ENCODE data around the gene PLEKHH1. TPM values are rescaled to one million over a fixed set of nuclear protein-coding genes. Genes with fewer than 3 reads are reported as not detected.
"Not testable (repeated sequence)": the region's sequence is repeated elsewhere in the genome, so short reads cannot be mapped to it uniquely, and the experiment has no call there.

Gene PLEKHH1
- total RNA-seq, 2 experiments from 2014 or later, result 2.4 to 3.3 TPM

DNA sequence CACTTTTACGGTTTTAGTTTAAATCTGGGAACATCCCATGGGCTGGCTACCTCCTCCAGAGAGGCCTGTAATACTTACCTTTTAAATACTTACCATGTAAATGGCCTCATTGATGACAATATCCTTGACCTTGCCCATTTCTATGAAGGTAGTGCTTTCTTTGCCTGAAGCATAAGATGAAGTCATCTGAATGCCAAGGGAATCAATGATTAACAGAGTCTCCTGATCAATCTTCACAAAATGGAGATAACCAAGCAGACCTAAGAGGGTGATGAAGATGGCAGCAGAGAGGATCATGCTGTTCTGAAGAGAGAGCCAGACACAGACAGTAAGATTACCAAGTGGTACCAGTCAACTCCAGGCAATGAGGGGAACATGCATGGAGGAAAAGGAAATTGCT lies 60.6 kb downstream of the PLEKHH1 start:
- H3K4me1 Mint-ChIP-seq, result peaks cover 28% of the 10 kb centered on the region
- not testable (repeated sequence) for DNase-seq, H3K9me3 Mint-ChIP-seq, H3K4me3 Mint-ChIP-seq, H3K27me3 Mint-ChIP-seq, H3K27ac Mint-ChIP-seq
- peaks cover 11% of the 10 kb centered on the region for H3K36me3 Mint-ChIP-seq

DNA sequence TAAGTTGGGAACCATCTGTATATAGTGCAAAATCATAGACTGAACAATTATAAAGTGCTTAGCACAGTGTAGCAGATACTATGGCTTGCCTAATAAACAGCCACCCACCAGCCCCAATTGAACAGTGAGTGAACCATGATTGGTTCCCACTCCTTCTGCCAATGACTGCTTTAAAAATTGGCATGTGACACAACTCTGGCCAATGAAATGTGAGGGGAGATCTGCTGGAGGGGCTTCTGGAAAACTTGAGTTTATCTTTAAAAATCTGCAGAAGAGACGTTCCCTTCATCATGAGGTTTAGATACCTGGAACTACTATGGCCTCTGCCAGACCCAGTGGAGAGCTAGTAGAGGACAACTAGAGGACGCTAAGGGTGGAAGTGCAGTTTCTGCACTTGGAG lies 62.3 kb downstream of the PLEKHH1 start:
- H3K4me1 Mint-ChIP-seq, result peaks cover 37% of the 10 kb centered on the region

DNA sequence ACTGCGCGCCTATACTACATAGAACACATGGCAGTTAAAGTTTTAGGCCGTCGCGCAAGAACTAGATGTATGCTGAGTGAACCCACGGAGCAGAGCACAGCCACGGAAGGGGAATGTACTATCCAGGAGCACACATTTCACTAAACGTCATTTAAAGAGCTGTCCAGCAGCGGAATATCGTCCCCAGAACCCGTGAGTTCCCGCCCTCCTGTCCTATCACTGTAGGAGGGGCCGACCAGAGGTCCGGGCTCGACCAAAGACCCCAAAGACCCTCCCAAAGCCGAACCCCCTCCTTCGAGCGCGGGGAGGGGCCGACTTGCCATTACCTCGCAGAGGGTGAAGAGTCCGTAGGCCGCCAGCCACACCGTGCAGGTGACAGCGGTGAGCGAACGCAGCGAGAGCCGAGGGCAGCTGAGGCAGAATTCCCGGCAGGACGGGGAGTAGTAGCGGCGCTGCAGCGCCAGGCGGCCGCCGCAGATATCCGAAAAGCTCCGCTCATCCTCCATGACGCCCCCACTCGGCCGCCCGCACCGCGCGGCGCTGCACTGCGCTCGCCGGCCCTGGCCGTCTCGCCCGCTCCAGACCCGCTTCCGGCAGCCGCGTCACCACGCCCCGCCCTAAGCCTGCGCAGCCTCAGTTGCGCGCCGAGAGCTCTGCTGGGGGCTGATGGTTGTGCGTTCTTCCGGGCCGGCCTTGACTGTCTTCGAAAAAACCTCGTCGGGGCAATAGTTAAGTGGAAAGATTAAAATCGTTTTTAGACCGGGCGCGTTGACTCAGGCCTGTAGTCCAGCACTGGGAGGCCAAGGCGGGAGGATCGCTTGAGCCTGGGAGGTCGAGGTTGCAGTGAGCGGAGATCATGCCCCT lies 66.8 kb downstream of the PLEKHH1 start, which contains the start of gene PIGH:
TSS of gene PIGH (minus strand) at position 571 of the 864 bp plus-strand sequence. CDS start at position 506, 65 bp downstream.
- H3K4me1 Mint-ChIP-seq, result peaks cover 43% of the 10 kb centered on the region
- H3K27me3 Mint-ChIP-seq, result no peaks in the 10 kb centered on the region
- peaks cover 2% of the 10 kb centered on the region for H3K9me3 Mint-ChIP-seq
- DNase-seq, result peak; percentile 97
- peak within 1 kb of the TSS; percentile 90 for H3K27ac Mint-ChIP-seq
- peaks cover 8% of the 10 kb centered on the region for H3K36me3 Mint-ChIP-seq
- peak within 1 kb of the TSS; percentile 86 for H3K4me3 Mint-ChIP-seq

More for the DNA sequence above, 62.3 kb downstream of the PLEKHH1 start:
- Mint-ChIP-seq H3K9me3 (no peaks in the 10 kb centered on the region), H3K27ac (no peak overlapping the region), H3K27me3 (no peaks in the 10 kb centered on the region), H3K36me3 (peaks cover 11% of the 10 kb centered on the region), H3K4me3 (no peak overlapping the region)
- DNase-seq, result no peak

DNA sequence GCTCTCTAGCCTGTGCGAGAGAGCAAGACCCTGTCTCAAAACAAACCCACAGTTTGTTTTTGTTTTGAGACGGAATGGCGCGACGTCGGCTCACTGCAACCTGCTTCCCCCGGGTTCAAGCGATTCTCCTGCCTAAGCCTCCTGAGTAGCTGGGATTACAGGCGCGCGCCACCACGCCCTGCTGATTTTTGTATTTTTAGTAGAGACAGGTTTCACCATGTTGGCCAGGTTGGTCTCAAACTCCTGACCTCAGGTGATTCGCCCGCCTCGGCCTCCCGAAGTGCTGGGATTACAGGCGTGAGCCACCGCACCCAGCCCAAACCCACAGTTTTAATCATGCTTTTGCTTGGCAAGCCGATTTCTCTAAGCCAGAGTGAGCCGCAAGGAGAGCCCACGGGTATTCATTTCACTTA lies 67.5 kb downstream of the PLEKHH1 start:
- H3K4me1 Mint-ChIP-seq, result peaks cover 39% of the 10 kb centered on the region
- not testable (repeated sequence) for H3K36me3 Mint-ChIP-seq, H3K27me3 Mint-ChIP-seq

DNA sequence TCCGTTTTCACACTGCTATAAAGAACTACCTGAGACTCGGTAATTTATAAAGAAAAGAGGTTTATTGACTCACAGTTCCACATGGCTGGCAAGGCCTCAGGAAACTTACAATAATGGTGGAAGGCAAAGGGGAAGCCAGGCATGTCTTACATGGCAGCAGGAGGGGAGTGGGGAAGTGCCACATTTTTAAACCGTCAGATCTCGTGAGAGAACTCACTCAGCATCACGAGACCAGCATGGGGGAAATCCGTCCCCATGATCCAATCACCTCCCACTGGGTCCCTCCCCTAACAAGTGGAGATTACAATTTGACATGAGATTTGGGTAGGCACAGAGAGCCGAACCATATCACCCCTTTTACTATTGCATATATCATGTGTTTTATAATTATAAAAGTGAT lies 69.0 kb downstream of the PLEKHH1 start:
- H3K9me3 Mint-ChIP-seq, result peaks cover 2% of the 10 kb centered on the region
- no peak for DNase-seq
- H3K36me3 Mint-ChIP-seq, result no peaks in the 10 kb centered on the region
- no peak overlapping the region for H3K4me3 Mint-ChIP-seq
- no peaks in the 10 kb centered on the region for H3K27me3 Mint-ChIP-seq
- H3K4me1 Mint-ChIP-seq, result peaks cover 31% of the 10 kb centered on the region
- no peak overlapping the region for H3K27ac Mint-ChIP-seq

More for the DNA sequence above, 67.5 kb downstream of the PLEKHH1 start:
- not testable (repeated sequence) for H3K9me3 Mint-ChIP-seq, DNase-seq
- Mint-ChIP-seq H3K27ac (peak overlapping the region; percentile 90), H3K4me3 (peak overlapping the region; percentile 86)

DNA sequence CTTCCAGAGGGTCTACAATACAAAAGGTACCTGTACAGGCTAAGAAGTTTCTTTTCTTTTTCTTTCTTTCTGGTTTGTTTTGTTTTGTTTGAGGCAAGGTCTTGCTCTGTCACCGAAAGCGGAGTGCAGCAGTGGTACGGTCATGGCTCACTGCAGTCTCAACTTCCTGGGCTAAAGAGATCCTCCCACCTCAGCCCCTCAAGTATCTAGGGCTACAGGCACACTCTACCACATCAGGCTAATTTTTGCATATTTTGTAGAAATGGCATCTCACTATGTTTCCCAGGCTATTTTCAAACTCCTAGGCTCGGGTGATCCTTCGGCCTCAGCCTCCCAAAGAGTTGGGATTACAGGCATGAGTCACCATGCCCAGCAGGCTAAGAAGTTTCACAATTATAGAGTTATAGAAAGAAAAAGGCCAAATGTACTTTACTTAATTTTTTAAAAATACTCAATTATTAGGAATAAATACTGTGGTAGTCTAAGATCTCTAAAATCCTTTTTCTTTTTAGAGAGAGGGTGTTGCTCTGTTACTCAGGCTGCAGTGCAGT lies 70.0 kb downstream of the PLEKHH1 start:
- Mint-ChIP-seq H3K4me1 (peaks cover 22% of the 10 kb centered on the region), H3K36me3 (no peaks in the 10 kb centered on the region), H3K4me3 (no peak overlapping the region), H3K27me3 (no peaks in the 10 kb centered on the region), H3K27ac (no peak overlapping the region), H3K9me3 (peaks cover 2% of the 10 kb centered on the region)
- DNase-seq, result no peak

DNA sequence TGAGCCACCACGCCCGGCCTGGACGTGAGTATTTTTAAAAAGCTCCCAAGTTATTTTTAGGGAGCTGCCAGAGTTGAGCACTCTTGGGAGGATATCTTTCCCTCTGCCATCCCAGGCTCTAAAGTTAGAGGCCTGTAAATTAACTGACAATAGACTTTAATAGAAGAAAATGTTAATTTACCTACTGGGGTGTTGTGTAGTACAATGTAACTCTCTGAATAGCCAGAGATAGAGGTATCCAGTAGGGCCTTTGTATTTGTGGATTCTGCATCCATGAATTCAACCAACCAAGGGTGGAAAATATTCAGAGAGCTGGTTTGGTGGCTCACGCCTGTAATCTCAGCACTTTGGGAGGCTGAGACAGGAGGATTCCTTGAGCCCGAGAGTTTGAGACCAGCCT lies 74.6 kb downstream of the PLEKHH1 start:
- Mint-ChIP-seq H3K9me3 (no peaks in the 10 kb centered on the region), H3K27me3 (peaks cover 3% of the 10 kb centered on the region), H3K27ac (no peak overlapping the region), H3K4me3 (no peak overlapping the region), H3K4me1 (peaks cover 7% of the 10 kb centered on the region), H3K36me3 (no peaks in the 10 kb centered on the region)
- DNase-seq, result no peak

DNA sequence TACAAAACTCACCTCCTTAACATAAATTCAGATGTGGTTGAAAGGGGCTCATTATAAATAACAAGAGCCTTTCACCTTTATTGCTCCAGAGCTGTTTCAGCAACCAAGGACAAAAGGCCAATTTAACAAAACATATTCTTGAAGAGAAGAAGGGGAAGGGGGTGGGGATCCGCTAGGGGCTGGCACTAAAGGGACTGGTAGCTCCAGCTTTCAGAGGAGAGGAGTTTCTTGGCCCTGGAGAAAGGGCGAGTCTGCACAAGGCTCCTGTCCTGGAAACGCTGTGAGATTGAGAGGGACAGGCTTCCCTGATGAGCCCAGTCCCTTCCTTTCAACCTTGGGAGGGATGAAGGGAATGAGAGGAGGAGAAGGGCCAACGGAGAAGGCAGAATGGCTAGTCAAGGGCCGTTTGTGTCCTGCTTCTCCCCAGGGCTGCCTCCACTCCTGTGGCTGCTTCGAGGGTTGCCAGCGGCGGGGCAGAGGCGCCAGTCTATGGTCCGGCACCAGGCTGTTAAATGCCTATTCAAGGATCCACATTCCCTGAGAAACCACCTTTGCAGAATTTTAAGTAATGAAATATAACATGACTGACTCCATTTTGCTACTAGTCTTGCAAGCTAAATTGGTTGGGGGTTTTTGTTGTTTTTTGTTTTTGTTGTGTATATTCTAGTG lies 76.7 kb downstream of the PLEKHH1 start:
- no peaks in the 10 kb centered on the region for H3K36me3 Mint-ChIP-seq
- H3K27ac Mint-ChIP-seq, result no peak overlapping the region
- H3K27me3 Mint-ChIP-seq, result peaks cover 3% of the 10 kb centered on the region
- H3K9me3 Mint-ChIP-seq, result no peaks in the 10 kb centered on the region
- peaks cover 7% of the 10 kb centered on the region for H3K4me1 Mint-ChIP-seq
- H3K4me3 Mint-ChIP-seq, result no peak overlapping the region
- DNase-seq, result no peak

DNA sequence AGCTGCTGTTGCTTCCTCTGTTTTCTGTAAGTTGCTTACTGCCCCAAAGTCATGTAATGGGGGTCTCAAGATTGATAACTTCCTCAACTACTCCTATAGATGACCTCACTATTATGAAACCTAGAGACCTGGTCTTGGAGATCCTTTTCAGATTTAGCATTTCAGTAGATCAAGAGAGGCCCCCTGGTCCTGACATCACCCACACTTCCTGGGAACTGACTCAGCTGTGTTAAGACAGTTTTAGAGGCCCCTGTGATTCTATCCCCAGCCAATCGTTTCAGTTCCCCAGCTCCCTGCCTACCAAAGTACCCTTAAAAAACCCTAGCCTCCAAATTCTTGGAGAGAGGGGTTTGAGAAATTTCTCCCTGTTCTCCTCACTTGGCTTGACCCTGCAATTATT lies 77.4 kb downstream of the PLEKHH1 start:
- no peak for DNase-seq
- H3K27ac Mint-ChIP-seq, result no peak overlapping the region
- H3K36me3 Mint-ChIP-seq, result no peaks in the 10 kb centered on the region

DNA sequence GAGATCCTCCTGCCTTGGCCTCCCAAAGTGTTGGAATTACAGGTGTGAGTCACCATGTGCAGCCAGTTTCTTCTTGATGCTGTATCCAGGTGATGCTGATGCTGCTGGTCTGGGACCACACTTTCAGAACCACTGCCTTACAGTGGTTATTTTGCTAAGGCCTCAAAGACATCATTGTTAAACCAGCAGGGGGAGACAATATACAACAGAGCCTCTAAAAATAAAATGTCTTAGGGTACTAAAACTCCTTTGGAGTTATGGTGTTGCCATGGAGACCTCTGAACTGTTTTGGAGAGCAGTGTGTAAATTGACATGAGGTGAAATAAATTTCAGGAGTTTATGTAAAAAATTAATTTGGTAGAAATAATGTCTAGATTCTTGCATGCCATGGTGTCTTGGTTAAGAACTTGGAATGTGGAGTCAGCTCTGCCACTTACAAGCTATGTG lies 85.5 kb downstream of the PLEKHH1 start:
- Mint-ChIP-seq H3K4me3 (peak overlapping the region; percentile 53), H3K4me1 (peaks cover 37% of the 10 kb centered on the region), H3K36me3 (no peaks in the 10 kb centered on the region), H3K9me3 (no peaks in the 10 kb centered on the region), H3K27me3 (peaks cover 16% of the 10 kb centered on the region), H3K27ac (peak overlapping the region; percentile 32)
- peak; percentile 10 for DNase-seq

More for the DNA sequence above, 77.4 kb downstream of the PLEKHH1 start:
- H3K9me3 Mint-ChIP-seq, result no peaks in the 10 kb centered on the region
- peaks cover 3% of the 10 kb centered on the region for H3K27me3 Mint-ChIP-seq
- H3K4me1 Mint-ChIP-seq, result peaks cover 7% of the 10 kb centered on the region
- H3K4me3 Mint-ChIP-seq, result no peak overlapping the region

DNA sequence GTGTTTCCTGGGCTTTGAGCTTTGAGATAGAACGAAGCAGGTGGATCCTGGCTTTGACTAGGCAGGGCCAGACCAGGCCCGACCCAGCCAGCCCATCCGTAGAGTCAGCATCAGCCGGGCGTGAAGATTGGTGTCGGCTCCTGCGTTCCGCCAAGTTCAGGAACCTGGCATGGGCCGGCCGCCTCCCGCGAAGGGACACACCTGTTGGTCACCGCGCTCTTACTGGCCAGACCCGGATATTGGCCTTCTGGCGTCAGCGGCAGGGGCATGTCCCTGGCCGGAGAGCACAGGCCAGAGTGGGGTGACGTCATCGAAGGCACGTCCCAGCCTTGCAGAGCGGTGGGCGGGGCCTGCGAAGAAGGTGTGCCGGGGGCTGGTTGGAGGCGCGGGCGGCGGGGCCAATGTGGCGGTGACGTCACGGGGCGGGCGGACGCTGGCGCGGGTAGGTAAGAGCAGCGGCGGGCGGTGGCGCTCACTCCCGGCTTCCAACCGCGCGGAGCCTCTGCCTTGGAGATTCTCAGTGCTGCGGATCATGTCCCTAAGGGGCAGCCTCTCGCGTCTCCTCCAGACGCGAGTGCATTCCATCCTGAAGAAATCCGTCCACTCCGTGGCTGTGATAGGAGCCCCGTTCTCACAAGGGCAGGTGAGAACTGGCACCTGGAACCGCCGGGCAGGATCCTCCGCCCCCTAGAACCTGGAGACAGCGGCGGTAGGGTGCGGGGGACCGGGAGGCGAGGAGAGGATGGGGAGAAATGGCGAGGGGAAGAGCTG lies 86.5 kb downstream of the PLEKHH1 start, which contains the start of gene ARG2:
TSS of gene ARG2 (plus strand) at position 475 of the 771 bp plus-strand sequence. CDS start at position 533, 58 bp downstream.
- Mint-ChIP-seq H3K9me3 (no peaks in the 10 kb centered on the region), H3K4me3 (peak within 1 kb of the TSS; percentile 83), H3K36me3 (peaks cover 3% of the 10 kb centered on the region), H3K27me3 (peaks cover 16% of the 10 kb centered on the region), H3K27ac (peak within 1 kb of the TSS; percentile 34), H3K4me1 (peaks cover 37% of the 10 kb centered on the region)
- DNase-seq, result peak; percentile 97

DNA sequence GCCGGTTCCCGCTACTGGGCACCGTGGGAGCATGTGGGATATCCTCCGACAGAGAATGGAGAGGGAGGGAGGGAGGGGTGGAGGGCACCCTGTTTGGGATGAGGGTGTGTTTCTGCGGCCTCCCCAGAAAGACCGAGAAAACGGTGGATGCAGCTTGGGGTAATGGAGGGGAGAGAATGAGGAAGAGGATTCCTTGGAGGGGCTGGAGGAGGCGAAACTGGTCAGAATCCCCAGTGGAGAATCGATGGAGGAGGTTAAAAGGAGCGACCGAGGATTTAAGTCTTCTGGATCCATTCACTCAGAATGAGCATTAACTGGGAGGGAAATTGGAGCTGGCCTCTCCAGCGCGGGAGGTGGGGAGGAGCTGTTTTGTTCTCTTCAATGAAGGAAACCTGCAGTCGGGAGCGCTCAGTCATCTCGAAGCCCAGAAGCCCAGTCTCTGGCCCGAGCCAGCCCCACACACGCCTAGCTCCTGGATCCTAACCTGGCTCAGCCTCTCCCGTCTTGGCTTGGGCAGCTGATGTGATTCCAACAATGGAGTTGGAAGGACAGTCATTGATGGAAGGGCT lies 87.2 kb downstream of the PLEKHH1 start:
- Mint-ChIP-seq H3K4me1 (peaks cover 37% of the 10 kb centered on the region), H3K27ac (no peak overlapping the region), H3K27me3 (peaks cover 16% of the 10 kb centered on the region), H3K36me3 (peaks cover 3% of the 10 kb centered on the region), H3K9me3 (no peaks in the 10 kb centered on the region), H3K4me3 (peak overlapping the region; percentile 83)
- peak; percentile 14 for DNase-seq

DNA sequence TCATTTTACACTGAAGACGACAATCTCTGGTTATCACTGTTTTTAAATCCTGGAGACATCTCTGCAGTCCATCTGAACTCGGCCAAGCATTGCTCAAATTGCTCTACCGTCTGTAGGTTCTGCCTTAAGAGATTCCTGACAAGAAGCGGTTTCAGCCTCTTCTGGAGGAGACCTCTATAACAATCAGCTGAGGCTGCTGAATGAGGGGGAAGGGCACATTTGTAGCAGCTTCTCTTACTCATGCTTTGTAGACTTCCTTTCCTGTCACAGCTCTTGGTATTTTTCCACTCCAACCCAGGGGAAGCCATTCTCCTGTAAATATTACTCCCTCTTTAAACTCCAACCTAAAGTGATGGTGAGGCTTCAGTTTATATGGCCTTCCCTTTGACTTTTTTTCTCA lies 89.6 kb downstream of the PLEKHH1 start:
- H3K27me3 Mint-ChIP-seq, result peaks cover 16% of the 10 kb centered on the region
- peak overlapping the region; percentile 19 for H3K4me3 Mint-ChIP-seq
- H3K27ac Mint-ChIP-seq, result peak overlapping the region; percentile 86
- DNase-seq, result no peak
- H3K4me1 Mint-ChIP-seq, result peaks cover 37% of the 10 kb centered on the region
- peaks cover 3% of the 10 kb centered on the region for H3K36me3 Mint-ChIP-seq
- no peaks in the 10 kb centered on the region for H3K9me3 Mint-ChIP-seq

DNA sequence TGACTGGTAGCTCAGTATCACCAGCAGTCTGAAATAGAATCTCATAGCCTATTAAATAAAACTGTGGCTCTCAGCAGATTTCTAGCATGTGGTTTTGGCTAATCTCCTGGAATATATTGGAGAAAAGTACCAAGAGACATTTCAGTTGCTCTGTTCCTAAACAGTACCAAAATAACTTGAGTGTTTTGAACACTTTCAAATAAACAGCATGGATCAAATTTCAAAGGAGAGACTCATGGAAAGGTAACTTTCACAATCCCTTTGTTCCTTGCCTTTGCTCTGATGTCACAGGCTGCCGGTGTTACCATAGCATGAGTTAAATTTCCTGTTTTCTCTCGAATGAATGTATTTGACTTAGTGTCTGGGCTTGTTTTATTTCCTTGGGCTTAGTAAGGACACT lies 90.0 kb downstream of the PLEKHH1 start:
- H3K36me3 Mint-ChIP-seq, result peaks cover 3% of the 10 kb centered on the region
- peaks cover 16% of the 10 kb centered on the region for H3K27me3 Mint-ChIP-seq
- no peaks in the 10 kb centered on the region for H3K9me3 Mint-ChIP-seq
- H3K4me1 Mint-ChIP-seq, result peaks cover 37% of the 10 kb centered on the region
- peak overlapping the region; percentile 86 for H3K27ac Mint-ChIP-seq
- peak overlapping the region; percentile 22 for H3K4me3 Mint-ChIP-seq
- DNase-seq, result no peak
